Mesenchymal stem cell (in vitro differentiated cells and primary cell): ENCODE data around the gene SDK2.

Experiments used
- DNase-seq: peaks from one replicate; pipeline ENCODE4 v3.0.0-alpha.2; 2013
- H2AFZ ChIP-seq: one replicate; pipeline ENCODE4 v1.6.1; 2013; ENCODE audit warnings: low read depth, mild to moderate bottlenecking, control low read depth, inconsistent platforms, low read length, moderate library complexity
- H2AK5ac ChIP-seq: 2 replicates; pipeline ENCODE4 v1.6.1; 2013; ENCODE audit warnings: low read length, moderate library complexity, mild to moderate bottlenecking, inconsistent platforms; ENCODE audit not compliant: severe bottlenecking
- H2BK120ac ChIP-seq: one replicate; pipeline ENCODE4 v1.6.1; 2013; ENCODE audit warnings: low read depth, mild to moderate bottlenecking, inconsistent platforms, low read length, moderate library complexity
- H2BK12ac ChIP-seq, 2 experiments: one replicate each; pipeline ENCODE4 v1.6.1; 2013; ENCODE audit warnings: inconsistent platforms in 2 of 2, low read length in 2 of 2, mild to moderate bottlenecking in 2 of 2, moderate library complexity in 2 of 2, control low read depth in 1 of 2
- H2BK15ac ChIP-seq: one replicate; pipeline ENCODE4 v1.6.1; 2013; ENCODE audit warnings: mild to moderate bottlenecking, low read depth, inconsistent platforms; ENCODE audit not compliant: poor library complexity, severe bottlenecking
- H2BK5ac ChIP-seq: 2 replicates; pipeline ENCODE4 v1.6.1; 2013; ENCODE audit warnings: low read depth, mild to moderate bottlenecking, low read length, control low read depth, inconsistent platforms; ENCODE audit not compliant: poor library complexity, severe bottlenecking
- H3K14ac ChIP-seq, 2 experiments: one replicate each; pipeline ENCODE4 v1.6.1; 2013; ENCODE audit warnings: inconsistent platforms in 2 of 2, low read length in 2 of 2, control low read depth in 1 of 2, mild to moderate bottlenecking in 1 of 2, moderate library complexity in 1 of 2
- H3K18ac ChIP-seq, 2 experiments: one replicate each; pipeline ENCODE4 v1.6.1; 2013; ENCODE audit warnings: inconsistent platforms in 2 of 2, low read length in 2 of 2, control low read depth in 1 of 2, low read depth in 1 of 2, mild to moderate bottlenecking in 1 of 2
- H3K23ac ChIP-seq, 2 experiments: one replicate each; pipeline ENCODE4 v1.6.1; 2013; ENCODE audit warnings: inconsistent platforms in 2 of 2, low read length in 2 of 2, mild to moderate bottlenecking in 2 of 2, moderate library complexity in 2 of 2, control low read depth in 1 of 2
- H3K27ac ChIP-seq: 2 replicates; pipeline ENCODE4 v1.5.1; 2013; ENCODE audit warnings: mild to moderate bottlenecking, moderate library complexity, low read length, control low read depth, inconsistent platforms; ENCODE audit not compliant: poor library complexity, severe bottlenecking
- H3K27me3 ChIP-seq, 2 experiments: 2 replicates each; pipeline versions ENCODE4 v1.6.1 to v1.7.0; 2013; ENCODE audit warnings: low read length in 2 of 2, mild to moderate bottlenecking in 2 of 2, moderate library complexity in 2 of 2, control low read depth in 1 of 2, inconsistent platforms in 1 of 2; ENCODE audit not compliant: control insufficient read depth in 1 of 2, insufficient read depth in 1 of 2
- H3K36me3 ChIP-seq, 2 experiments: 2 replicates each; pipeline versions ENCODE4 v1.6.1 to v1.7.0; 2013; ENCODE audit warnings: low read length in 2 of 2, control low read depth in 1 of 2, inconsistent platforms in 1 of 2, low read depth in 1 of 2, mild to moderate bottlenecking in 1 of 2; ENCODE audit not compliant: insufficient read depth in 2 of 2, control insufficient read depth in 1 of 2
- H3K4ac ChIP-seq, 2 experiments: one replicate each; pipeline ENCODE4 v1.6.1; 2013; ENCODE audit warnings: inconsistent platforms in 2 of 2, low read length in 2 of 2, mild to moderate bottlenecking in 2 of 2, moderate library complexity in 2 of 2, control low read depth in 1 of 2, low read depth in 1 of 2
- H3K4me1 ChIP-seq: 2 replicates; pipeline ENCODE4 v1.6.1; 2013; ENCODE audit warnings: low read depth, low read length, control low read depth; ENCODE audit not compliant: control insufficient read depth, insufficient read depth
- H3K4me2 ChIP-seq: 2 replicates; pipeline ENCODE4 v1.6.1; 2013; ENCODE audit warnings: low read length, mild to moderate bottlenecking, inconsistent platforms; ENCODE audit not compliant: poor library complexity, severe bottlenecking
- H3K4me3 ChIP-seq, 2 experiments: 2 replicates each; pipeline versions ENCODE4 v1.5.1 to v1.7.0; 2013; ENCODE audit warnings: low read length in 2 of 2, mild to moderate bottlenecking in 2 of 2, control low read depth in 1 of 2, low read depth in 1 of 2; ENCODE audit not compliant: insufficient read depth in 1 of 2
- H3K79me1 ChIP-seq: replicated peaks from 2 replicates; pipeline ENCODE4 v1.6.1; 2013; ENCODE audit warnings: mild to moderate bottlenecking, control low read depth, low read length, inconsistent platforms; ENCODE audit not compliant: poor library complexity, severe bottlenecking
- H3K9ac ChIP-seq: 2 replicates; pipeline ENCODE4 v1.7.0; 2013; ENCODE audit warnings: mild to moderate bottlenecking, low read length, moderate library complexity
- H3K9me3 ChIP-seq: 2 replicates; pipeline ENCODE4 v1.7.0; 2013; ENCODE audit warnings: mild to moderate bottlenecking, low read length; ENCODE audit not compliant: control insufficient read depth
- H4K8ac ChIP-seq: one replicate; pipeline ENCODE4 v1.6.1; 2013; ENCODE audit warnings: inconsistent platforms, mild to moderate bottlenecking, low read length, moderate library complexity
- H4K91ac ChIP-seq: one replicate; pipeline ENCODE4 v1.6.1; 2013; ENCODE audit warnings: mild to moderate bottlenecking, low read length, inconsistent platforms
- WGBS: methylation state at CpG from one replicate; pipeline ENCODE4 v1.1.7; 2013; ENCODE audit warnings: mixed read lengths; 5-methylcytosine and 5-hydroxymethylcytosine counted together

Gene SDK2

GRCh38 chr17:73284906-73285602 is 359.2 kb downstream of the SDK2 start:
- Histone ChIP-seq H3K4ac (no peak overlapping the region), H3K4me1 (peaks cover 17% of the 10 kb centered on the region), H2BK120ac (no peak overlapping the region), H3K23ac (no peak overlapping the region), H3K9me3 (no peaks in the 10 kb centered on the region), H4K91ac (peak overlapping the region; percentile 34), H2BK15ac (no peak overlapping the region), H2BK12ac (no peak overlapping the region), H2AK5ac (no peak overlapping the region), H3K36me3 (peaks cover 47 to 56% of the 10 kb centered on the region in 2 experiments), H3K27ac (no peak overlapping the region), H4K8ac (no peak overlapping the region), H3K79me1 (peaks cover 58% of the 10 kb centered on the region), H3K27me3 (no peaks in the 10 kb centered on the region), H3K18ac (no peak overlapping the region), H3K9ac (no peak overlapping the region), H2AFZ (no peak overlapping the region), H2BK5ac (no peak overlapping the region), H3K4me2 (no peak overlapping the region), H3K4me3 (no peak overlapping the region), H3K14ac (no peak overlapping the region)
- 90% methylated on average over 20 of the region's 20 CpGs for WGBS
- DNase-seq = no peak
